ENCODE results near the gene WDR5. TPM values are rescaled to one million over a fixed set of nuclear protein-coding genes. Genes with fewer than 3 reads are reported as not detected.

Gene WDR5
- total and polyA plus RNA-seq, 9 of the 15 experiments (the other 6 are each of a cell fraction or from before 2014, with no cell fraction given) = 3.0 to 56.8 (median 38.6) TPM

DNA sequence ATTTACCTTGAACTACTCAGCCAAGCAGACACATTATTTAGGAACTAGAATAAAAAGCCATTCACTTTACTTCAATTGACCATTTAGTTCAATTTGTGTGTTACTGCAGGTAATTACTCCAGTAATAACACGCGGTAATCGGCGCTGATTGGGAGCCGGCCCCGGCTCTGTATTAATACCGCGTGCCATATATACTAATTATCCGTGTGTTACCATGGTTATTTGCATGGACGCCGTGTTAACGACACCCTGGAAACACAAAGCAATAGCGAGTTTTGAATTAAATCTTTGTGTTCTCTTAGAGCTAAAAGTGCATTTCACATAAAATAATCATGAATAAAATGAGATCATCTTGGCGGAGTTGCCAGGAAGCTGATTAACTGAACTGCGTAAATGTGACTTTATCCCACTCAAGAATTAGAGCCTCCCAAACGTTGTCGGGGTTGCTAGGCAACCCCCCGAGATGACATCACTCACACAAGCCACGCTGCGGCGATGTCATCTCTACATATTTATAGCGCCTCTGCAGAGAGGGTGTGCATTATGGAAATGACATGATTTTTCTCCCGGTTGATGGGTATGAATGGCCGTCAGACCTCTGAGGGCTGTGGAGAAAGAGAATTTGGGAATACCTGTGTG is 69.9 kb downstream of the WDR5 start (continued):
- no peak for TF ChIP-seq ZHX1 (conservative IDR thresholded peaks at IDR 0.05; ENCODE audit: low read length)
- no peak for TF ChIP-seq SETDB1 (IDR thresholded peaks at IDR 0.05; ENCODE audit: low read length)
- TF ChIP-seq ATF7 (IDR thresholded peaks at IDR 0.05) = peak; percentile 93
- TF ChIP-seq ZFX (CRISPR knock-in tag; IDR thresholded peaks at IDR 0.05) = 0 out of 2 replicates have a peak, but pooled peaks have one; percentile 20
- no peak for TF ChIP-seq MTA1 (IDR thresholded peaks at IDR 0.05; ENCODE audit: borderline replicate concordance)
- TF ChIP-seq, protein P1, sequence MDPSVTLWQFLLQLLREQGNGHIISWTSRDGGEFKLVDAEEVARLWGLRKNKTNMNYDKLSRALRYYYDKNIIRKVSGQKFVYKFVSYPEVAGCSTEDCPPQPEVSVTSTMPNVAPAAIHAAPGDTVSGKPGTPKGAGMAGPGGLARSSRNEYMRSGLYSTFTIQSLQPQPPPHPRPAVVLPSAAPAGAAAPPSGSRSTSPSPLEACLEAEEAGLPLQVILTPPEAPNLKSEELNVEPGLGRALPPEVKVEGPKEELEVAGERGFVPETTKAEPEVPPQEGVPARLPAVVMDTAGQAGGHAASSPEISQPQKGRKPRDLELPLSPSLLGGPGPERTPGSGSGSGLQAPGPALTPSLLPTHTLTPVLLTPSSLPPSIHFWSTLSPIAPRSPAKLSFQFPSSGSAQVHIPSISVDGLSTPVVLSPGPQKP (CRISPR knock-in tag; IDR thresholded peaks at IDR 0.05) = no peak
- TF ChIP-seq, protein P2, sequence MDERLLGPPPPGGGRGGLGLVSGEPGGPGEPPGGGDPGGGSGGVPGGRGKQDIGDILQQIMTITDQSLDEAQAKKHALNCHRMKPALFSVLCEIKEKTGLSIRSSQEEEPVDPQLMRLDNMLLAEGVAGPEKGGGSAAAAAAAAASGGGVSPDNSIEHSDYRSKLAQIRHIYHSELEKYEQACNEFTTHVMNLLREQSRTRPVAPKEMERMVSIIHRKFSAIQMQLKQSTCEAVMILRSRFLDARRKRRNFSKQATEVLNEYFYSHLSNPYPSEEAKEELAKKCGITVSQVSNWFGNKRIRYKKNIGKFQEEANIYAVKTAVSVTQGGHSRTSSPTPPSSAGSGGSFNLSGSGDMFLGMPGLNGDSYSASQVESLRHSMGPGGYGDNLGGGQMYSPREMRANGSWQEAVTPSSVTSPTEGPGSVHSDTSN (CRISPR knock-in tag; IDR thresholded peaks at IDR 0.05; ENCODE audit: low read depth) = no peak
- TF ChIP-seq, protein P2 (tag; conservative IDR thresholded peaks at IDR 0.05; ENCODE audit: low read depth) = 0 out of 2 replicates have a peak, but pooled peaks have one; percentile 12
- TF ChIP-seq JUND (IDR thresholded peaks at IDR 0.05; ENCODE audit: borderline replicate concordance, low read depth, low read length) = peak; percentile 87
- peak; percentile 86; the same call in 2 of the 3 replicates for TF ChIP-seq JUND (tag; IDR thresholded peaks at IDR 0.05; ENCODE audit: borderline replicate concordance, low read depth, low read length)
- TF ChIP-seq ZNF134 (CRISPR knock-in tag; conservative IDR thresholded peaks at IDR 0.05) = no peak
- TF ChIP-seq SRSF1 (IDR thresholded peaks at IDR 0.05; ENCODE audit: low read depth, low read length) = no peak
- no peak for TF ChIP-seq L3MBTL2 (IDR thresholded peaks at IDR 0.05)
- peak; percentile 93 for TF ChIP-seq HNRNPLL (IDR thresholded peaks at IDR 0.05; ENCODE audit: low read depth, low read length, poor library complexity, severe bottlenecking)
- TF ChIP-seq HNRNPL (IDR thresholded peaks at IDR 0.05; ENCODE audit: low read depth, low read length) = no peak
- peak; percentile 73 for TF ChIP-seq CREM (IDR thresholded peaks at IDR 0.05; ENCODE audit: low read depth)
- TF ChIP-seq NRF1 (conservative IDR thresholded peaks at IDR 0.05 in 1 of 2, IDR thresholded peaks at IDR 0.05 in 1 of 2) = 0 out of 4 replicates have a peak, but pooled peaks of 1 of the 2 experiments have one; percentile 14
- TF ChIP-seq, protein P3, sequence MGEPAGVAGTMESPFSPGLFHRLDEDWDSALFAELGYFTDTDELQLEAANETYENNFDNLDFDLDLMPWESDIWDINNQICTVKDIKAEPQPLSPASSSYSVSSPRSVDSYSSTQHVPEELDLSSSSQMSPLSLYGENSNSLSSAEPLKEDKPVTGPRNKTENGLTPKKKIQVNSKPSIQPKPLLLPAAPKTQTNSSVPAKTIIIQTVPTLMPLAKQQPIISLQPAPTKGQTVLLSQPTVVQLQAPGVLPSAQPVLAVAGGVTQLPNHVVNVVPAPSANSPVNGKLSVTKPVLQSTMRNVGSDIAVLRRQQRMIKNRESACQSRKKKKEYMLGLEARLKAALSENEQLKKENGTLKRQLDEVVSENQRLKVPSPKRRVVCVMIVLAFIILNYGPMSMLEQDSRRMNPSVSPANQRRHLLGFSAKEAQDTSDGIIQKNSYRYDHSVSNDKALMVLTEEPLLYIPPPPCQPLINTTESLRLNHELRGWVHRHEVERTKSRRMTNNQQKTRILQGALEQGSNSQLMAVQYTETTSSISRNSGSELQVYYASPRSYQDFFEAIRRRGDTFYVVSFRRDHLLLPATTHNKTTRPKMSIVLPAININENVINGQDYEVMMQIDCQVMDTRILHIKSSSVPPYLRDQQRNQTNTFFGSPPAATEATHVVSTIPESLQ (CRISPR knock-in tag; IDR thresholded peaks at IDR 0.05) = no peak
- 0 out of 2 replicates have a peak, but pooled peaks have one; percentile 11 for TF ChIP-seq CXXC5 (CRISPR knock-in tag; IDR thresholded peaks at IDR 0.05)
- TF ChIP-seq ZNF24 (IDR thresholded peaks at IDR 0.05) = peak; percentile 67; the same call in 1 of the 2 replicates

Measured in K562 (cell line).